HEK293 (cell line): Measurements from ENCODE around the gene PRG3.

ENCODE experiments used
- CTCF ChIA-PET: fragments of 350-600 bp; formaldehyde crosslinking; extraction: SDS; loops from one replicate; lab custom pipeline; 2021; ENCODE audit warnings: antibody characterized with exemption; lab: Yijun Ruan, JAX
- POLR2A ChIA-PET: fragments of 300-600 bp; formaldehyde crosslinking; extraction: SDS; loops from one replicate; lab custom pipeline; 2020; ENCODE audit warnings: antibody characterized with exemption, inconsistent platforms; lab: Yijun Ruan, JAX
- H3K27ac ChIP-seq: fragments of 200-500 bp; sonication (Bioruptor generic); 2 replicates; pipeline ENCODE4 v1.5.1; 2014; ENCODE audit warnings: low read depth, low read length, control low read depth, inconsistent platforms; ENCODE audit errors: extremely low read depth
- H3K36me3 ChIP-seq, 2 experiments: fragments of 200-500 bp in 1 of 2; sonication (Bioruptor generic) in 1 of 2; 1 replicate in 1 of 2; 2 replicates in 1 of 2; pipeline ENCODE4 v1.5.1; 2014 to 2017; ENCODE audit warnings: inconsistent platforms in 2 of 2, low read length in 2 of 2; ENCODE audit not compliant: control insufficient read depth in 2 of 2, insufficient read depth in 1 of 2
- H3K4me1 ChIP-seq: fragments of 200-500 bp; sonication (Bioruptor generic); 2 replicates; pipeline ENCODE4 v1.5.1; 2014; ENCODE audit warnings: mild to moderate bottlenecking, low read length, inconsistent platforms; ENCODE audit not compliant: control insufficient read depth, insufficient read depth
- H3K4me3 ChIP-seq: 2 replicates; pipeline ENCODE4 v1.5.1; 2011; ENCODE audit warnings: low read depth, mild to moderate bottlenecking, control low read depth, low read length, moderate library complexity
- H3K9me3 ChIP-seq: fragments of 200-500 bp; sonication (Bioruptor generic); 2 replicates; pipeline ENCODE4 v1.5.1; 2014; ENCODE audit warnings: low read depth, low read length, inconsistent platforms; ENCODE audit not compliant: control insufficient read depth, insufficient read depth
- BCL11A ChIP-seq: fragments of 450-650 bp; formaldehyde crosslinking; IDR thresholded peaks from 2 replicates; pipeline ENCODE4 v1.5.1; 2016; ENCODE audit warnings: low read depth, missing biosample characterization, missing genetic modification characterization
- IKZF3 ChIP-seq: fragments of 450-650 bp; IDR thresholded peaks from 2 replicates; pipeline ENCODE4 v1.5.0; 2018; ENCODE audit warnings: missing biosample characterization, mild to moderate bottlenecking, missing genetic modification characterization, moderate library complexity
- KLF1 ChIP-seq: fragments of 450-650 bp; formaldehyde crosslinking; IDR thresholded peaks from 2 replicates; pipeline ENCODE4 v1.5.1; 2016; ENCODE audit warnings: missing biosample characterization, missing genetic modification characterization
- KLF10 ChIP-seq: fragments of 450-650 bp; IDR thresholded peaks from 2 replicates; pipeline ENCODE4 v1.5.1; 2018; ENCODE audit warnings: missing biosample characterization, mild to moderate bottlenecking, missing genetic modification characterization
- PRDM4 ChIP-seq: fragments of 450-650 bp; formaldehyde crosslinking; IDR thresholded peaks from 2 replicates; pipeline ENCODE4 v1.5.1; 2017; ENCODE audit warnings: missing biosample characterization, missing genetic modification characterization
- SETDB1 ChIP-seq: IDR thresholded peaks from one replicate; pipeline ENCODE4 v1.6.1; 2017; ENCODE audit warnings: mild to moderate bottlenecking, low read length, moderate library complexity, mixed read lengths; ENCODE audit not compliant: insufficient read length
- YY2 ChIP-seq: fragments of 450-650 bp; formaldehyde crosslinking; IDR thresholded peaks from 2 replicates; pipeline ENCODE4 v1.5.1; 2016; ENCODE audit warnings: missing biosample characterization, missing genetic modification characterization
- ZBTB20 ChIP-seq: fragments of 450-650 bp; formaldehyde crosslinking; IDR thresholded peaks from 2 replicates; pipeline ENCODE4 v1.5.1; 2016; ENCODE audit warnings: missing biosample characterization, missing genetic modification characterization
- ZBTB48 ChIP-seq: fragments of 450-650 bp; formaldehyde crosslinking; IDR thresholded peaks from 2 replicates; pipeline ENCODE4 v1.5.1; 2016; ENCODE audit warnings: missing biosample characterization, missing genetic modification characterization
- ZBTB6 ChIP-seq: fragments of 450-650 bp; formaldehyde crosslinking; IDR thresholded peaks from 2 replicates; pipeline ENCODE4 v1.5.1; 2017; ENCODE audit warnings: missing biosample characterization, missing genetic modification characterization
- ZNF114 ChIP-seq: fragments of 450-650 bp; formaldehyde crosslinking; IDR thresholded peaks from 2 replicates; pipeline ENCODE4 v1.5.0; 2017; ENCODE audit warnings: missing biosample characterization, missing genetic modification characterization
- ZNF132 ChIP-seq: fragments of 450-650 bp; formaldehyde crosslinking; IDR thresholded peaks from 2 replicates; pipeline ENCODE4 v1.5.1; 2017; ENCODE audit warnings: missing biosample characterization, missing genetic modification characterization, borderline replicate concordance
- ZNF133 ChIP-seq: fragments of 450-650 bp; formaldehyde crosslinking; IDR thresholded peaks from 2 replicates; pipeline ENCODE4 v1.5.1; 2016; ENCODE audit warnings: missing biosample characterization, missing genetic modification characterization
- ZNF18 ChIP-seq: fragments of 450-650 bp; formaldehyde crosslinking; IDR thresholded peaks from 2 replicates; pipeline ENCODE4 v1.5.1; 2016; ENCODE audit warnings: missing biosample characterization, missing genetic modification characterization
- ZNF274 ChIP-seq, 2 experiments: fragments of 200-500 bp in 1 of 2; fragments of 450-650 bp in 1 of 2; sonication (Bioruptor generic) in 1 of 2; formaldehyde crosslinking in 1 of 2; IDR thresholded peaks; 2 replicates each; pipeline versions ENCODE4 v1.5.1 to v1.6.1; 2014 to 2016; ENCODE audit warnings: borderline replicate concordance in 1 of 2, inconsistent platforms in 1 of 2, low read length in 1 of 2, missing biosample characterization in 1 of 2, missing genetic modification characterization in 1 of 2
- ZNF394 ChIP-seq: fragments of 450-650 bp; formaldehyde crosslinking; IDR thresholded peaks from 2 replicates; pipeline ENCODE4 v1.5.1; 2016; ENCODE audit warnings: missing biosample characterization, missing genetic modification characterization, mild to moderate bottlenecking, moderate library complexity, borderline replicate concordance
- ZNF510 ChIP-seq: fragments of 450-650 bp; formaldehyde crosslinking; IDR thresholded peaks from 2 replicates; pipeline ENCODE4 v1.5.1; 2018; ENCODE audit warnings: mild to moderate bottlenecking, missing genetic modification characterization, missing biosample characterization; ENCODE audit not compliant: insufficient replicate concordance
- ZNF513 ChIP-seq: fragments of 450-650 bp; IDR thresholded peaks from 2 replicates; pipeline ENCODE4 v1.5.1; 2018; ENCODE audit warnings: missing biosample characterization, missing genetic modification characterization
- ZNF549 ChIP-seq: fragments of 450-650 bp; IDR thresholded peaks from 2 replicates; pipeline ENCODE4 v1.5.1; 2018; ENCODE audit warnings: missing biosample characterization, missing genetic modification characterization, mild to moderate bottlenecking, inconsistent platforms, moderate library complexity
- ZNF558 ChIP-seq: fragments of 450-650 bp; formaldehyde crosslinking; IDR thresholded peaks from 2 replicates; pipeline ENCODE4 v1.5.1; 2016; ENCODE audit warnings: missing biosample characterization, missing genetic modification characterization
- ZNF777 ChIP-seq: fragments of 450-650 bp; formaldehyde crosslinking; IDR thresholded peaks from 2 replicates; pipeline ENCODE4 v1.5.1; 2017; ENCODE audit warnings: missing biosample characterization, missing genetic modification characterization, borderline replicate concordance
- ZSCAN4 ChIP-seq: fragments of 450-650 bp; formaldehyde crosslinking; IDR thresholded peaks from 2 replicates; pipeline ENCODE4 v1.5.1; 2017; ENCODE audit warnings: missing biosample characterization, missing genetic modification characterization

The PRG3 gene

GRCh38 chr11:57422669-57423068, 41.7 kb upstream of the PRG3 start:
- no peaks in the 10 kb centered on the region for H3K4me1 ChIP-seq
- ChIA-PET POLR2A (no interaction called here), CTCF (no interaction called here)
- no peaks in the 10 kb centered on the region for H3K36me3 ChIP-seq
- TF ChIP-seq ZNF549 (tag by site-specific recombination): no peak
- no peak for TF ChIP-seq BCL11A (tag by site-specific recombination)
- no peak for TF ChIP-seq ZBTB48 (tag by site-specific recombination)
- no peak for TF ChIP-seq ZNF394 (tag by site-specific recombination)
- TF ChIP-seq ZNF510 (tag by site-specific recombination): no peak
- TF ChIP-seq KLF1 (tag by site-specific recombination): no peak
- TF ChIP-seq ZNF132: no peak
- TF ChIP-seq ZNF114 (tag by site-specific recombination): no peak
- no peak for TF ChIP-seq KLF10 (tag by site-specific recombination)
- TF ChIP-seq ZNF274 (IDR thresholded peaks at IDR 0.05; ENCODE audit: low read length): no peak
- no peak for TF ChIP-seq ZNF274 (tag by site-specific recombination; IDR thresholded peaks at IDR 0.05; ENCODE audit: borderline replicate concordance)
- no peak for TF ChIP-seq YY2
- no peak for TF ChIP-seq PRDM4 (tag by site-specific recombination)
- no peak for TF ChIP-seq ZNF777 (tag by site-specific recombination)
- no peak for TF ChIP-seq ZNF558 (tag by site-specific recombination)
- TF ChIP-seq ZBTB20 (tag by site-specific recombination): no peak
- TF ChIP-seq SETDB1: no peak
- TF ChIP-seq ZNF18 (tag by site-specific recombination): no peak
- TF ChIP-seq ZNF513 (tag by site-specific recombination): no peak
- no peak overlapping the region for H3K4me3 ChIP-seq
- no peak overlapping the region for H3K27ac ChIP-seq
- no peaks in the 10 kb centered on the region for H3K9me3 ChIP-seq

- Histone ChIP-seq H3K4me3 (no peak overlapping the region), H3K4me1 (no peaks in the 10 kb centered on the region), H3K9me3 (no peaks in the 10 kb centered on the region), H3K27ac (no peak overlapping the region), H3K36me3 (no peaks in the 10 kb centered on the region)
- CTCF ChIA-PET: interaction anchor here (0.6 kb wide), 2 partner anchors 36 to 40 kb away, joined by 3 to 7 read pairs; no protein-coding TSS in a partner anchor
- POLR2A ChIA-PET: no interaction called here
- TF ChIP-seq ZSCAN4 (no peak), IKZF3 (tag by site-specific recombination) (no peak), ZNF133 (tag by site-specific recombination) (no peak), ZBTB6 (tag by site-specific recombination) (no peak)
Observed at GRCh38 chr11:57421805-57422204, 40.9 kb upstream of the PRG3 start.
